ENCODE data around the gene SCAP.

GRCh38 chr3:47398228-47398627, 77.5 kb downstream of the SCAP start:
- TF ChIP-seq, protein P1, sequence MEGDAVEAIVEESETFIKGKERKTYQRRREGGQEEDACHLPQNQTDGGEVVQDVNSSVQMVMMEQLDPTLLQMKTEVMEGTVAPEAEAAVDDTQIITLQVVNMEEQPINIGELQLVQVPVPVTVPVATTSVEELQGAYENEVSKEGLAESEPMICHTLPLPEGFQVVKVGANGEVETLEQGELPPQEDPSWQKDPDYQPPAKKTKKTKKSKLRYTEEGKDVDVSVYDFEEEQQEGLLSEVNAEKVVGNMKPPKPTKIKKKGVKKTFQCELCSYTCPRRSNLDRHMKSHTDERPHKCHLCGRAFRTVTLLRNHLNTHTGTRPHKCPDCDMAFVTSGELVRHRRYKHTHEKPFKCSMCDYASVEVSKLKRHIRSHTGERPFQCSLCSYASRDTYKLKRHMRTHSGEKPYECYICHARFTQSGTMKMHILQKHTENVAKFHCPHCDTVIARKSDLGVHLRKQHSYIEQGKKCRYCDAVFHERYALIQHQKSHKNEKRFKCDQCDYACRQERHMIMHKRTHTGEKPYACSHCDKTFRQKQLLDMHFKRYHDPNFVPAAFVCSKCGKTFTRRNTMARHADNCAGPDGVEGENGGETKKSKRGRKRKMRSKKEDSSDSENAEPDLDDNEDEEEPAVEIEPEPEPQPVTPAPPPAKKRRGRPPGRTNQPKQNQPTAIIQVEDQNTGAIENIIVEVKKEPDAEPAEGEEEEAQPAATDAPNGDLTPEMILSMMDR (IDR thresholded peaks at IDR 0.05 in 8 of 11, conservative IDR thresholded peaks at IDR 0.05 in 3 of 11): no peak
- TF ChIP-seq POLR2A (IDR thresholded peaks at IDR 0.05) (no peak), POLR2AphosphoS5 (IDR thresholded peaks at IDR 0.05) (no peak)

All from spleen (tissue), 7 donors.